Measurements from ENCODE around the gene TRIM44.

TRIM44 gene

DNA sequence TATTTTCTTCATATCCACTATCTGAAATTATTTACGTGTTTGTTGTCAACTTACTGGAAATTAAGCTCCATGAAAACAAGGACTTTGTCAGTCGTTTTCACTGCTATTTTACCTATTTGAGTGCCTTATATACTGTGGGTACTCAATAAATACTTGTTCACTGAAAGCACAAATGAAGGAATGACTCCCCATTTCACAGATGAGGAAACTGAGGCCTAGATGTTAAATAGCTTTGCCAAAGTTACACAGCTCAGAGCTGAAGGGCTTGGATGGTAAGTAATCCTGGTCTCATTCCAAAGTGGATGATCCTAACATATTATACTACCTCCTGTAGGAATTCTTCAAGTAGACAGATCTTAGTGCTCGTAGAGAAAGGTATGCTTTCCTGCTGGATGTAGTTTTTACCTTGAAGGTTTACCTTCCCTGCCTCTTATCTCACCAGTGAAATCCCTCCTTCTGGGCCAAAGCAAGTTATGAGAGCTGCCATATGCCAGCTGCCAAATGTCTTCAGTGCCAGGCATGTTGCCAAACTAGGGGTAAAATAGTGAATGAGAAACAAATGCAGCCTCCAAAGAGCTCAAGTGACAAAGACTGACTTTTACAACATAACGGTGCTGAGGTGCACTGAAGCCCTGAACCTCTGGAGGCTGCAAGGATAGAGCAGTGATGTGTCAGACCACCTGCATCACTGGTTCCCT is 129.7 kb downstream of the TRIM44 start:
- 100% methylated on average over 4 of the region's 4 CpGs for WGBS
- no peaks in the 10 kb centered on the region for H3K36me3 ChIP-seq (ENCODE audit: insufficient read depth, low read length)
- no peak overlapping the region for H3K4me3 ChIP-seq (ENCODE audit: low read length)
- H3K27me3 ChIP-seq (ENCODE audit: insufficient read depth, low read length) = no peaks in the 10 kb centered on the region
- H3K9me3 ChIP-seq (ENCODE audit: insufficient read depth, low read depth, low read length) = no peaks in the 10 kb centered on the region
- H3K27ac ChIP-seq (ENCODE audit: low read depth, low read length) = no peak overlapping the region
- no peak overlapping the region for H3K9ac ChIP-seq (ENCODE audit: low read depth, low read length)
- no peaks in the 10 kb centered on the region; the same call in 1 of the 2 replicates for H3K4me1 ChIP-seq (ENCODE audit: insufficient read depth, low read length)

- Histone ChIP-seq H3K4me3 (ENCODE audit: low read length) (no peak overlapping the region), H3K9me3 (ENCODE audit: insufficient read depth, low read depth, low read length) (no peaks in the 10 kb centered on the region), H3K9ac (ENCODE audit: low read depth, low read length) (no peak overlapping the region), H3K36me3 (ENCODE audit: insufficient read depth, low read length) (no peaks in the 10 kb centered on the region), H3K27me3 (ENCODE audit: insufficient read depth, low read length) (no peaks in the 10 kb centered on the region), H3K4me1 (ENCODE audit: insufficient read depth, low read length) (no peaks in the 10 kb centered on the region; the same call in 1 of the 2 replicates), H3K27ac (ENCODE audit: low read depth, low read length) (no peak overlapping the region)
- 99% methylated on average over 2 of the region's 2 CpGs for WGBS
Measured at GRCh38 chr11:35792846-35793192, 130.2 kb downstream of the TRIM44 start.

- H3K36me3 ChIP-seq (ENCODE audit: insufficient read depth, low read length) = no peaks in the 10 kb centered on the region
- WGBS = 100% methylated on average over 2 of the region's 2 CpGs
Measured at GRCh38 chr11:35794333-35794732, 131.8 kb downstream of the TRIM44 start.

DNA sequence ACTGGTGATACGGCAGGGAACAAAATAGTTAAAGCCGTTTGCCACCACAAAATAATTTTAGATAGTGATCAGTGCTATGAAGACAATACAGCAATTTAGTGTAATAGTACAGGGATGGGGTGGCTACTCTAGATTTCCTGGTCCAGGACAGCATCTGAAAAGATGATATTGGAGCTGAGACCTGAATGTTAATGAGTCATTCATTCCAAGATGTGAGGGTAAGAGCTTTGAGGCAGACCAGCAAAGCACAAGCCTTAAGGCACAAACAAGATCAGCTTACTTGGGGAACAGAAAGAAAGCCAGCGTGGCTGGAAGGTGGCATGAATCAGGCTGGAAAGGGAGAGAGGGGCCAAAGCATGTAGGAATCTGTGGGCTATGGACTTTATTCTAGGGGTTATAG is 132.3 kb downstream of the TRIM44 start:
- no peak overlapping the region for H3K4me3 ChIP-seq (ENCODE audit: low read length)
- WGBS = 95% methylated on average over 3 of the region's 3 CpGs

More at GRCh38 chr11:35794333-35794732, 131.8 kb downstream of the TRIM44 start:
- Histone ChIP-seq H3K4me1 (ENCODE audit: insufficient read depth, low read length) (no peaks in the 10 kb centered on the region; the same call in 1 of the 2 replicates), H3K4me3 (ENCODE audit: low read length) (no peak overlapping the region), H3K9ac (ENCODE audit: low read depth, low read length) (no peak overlapping the region), H3K27me3 (ENCODE audit: insufficient read depth, low read length) (no peaks in the 10 kb centered on the region), H3K27ac (ENCODE audit: low read depth, low read length) (no peak overlapping the region), H3K9me3 (ENCODE audit: insufficient read depth, low read depth, low read length) (no peaks in the 10 kb centered on the region)

GRCh38 chr11:35796562-35796961 is 134.0 kb downstream of the TRIM44 start:
- Histone ChIP-seq H3K27me3 (ENCODE audit: insufficient read depth, low read length) (no peaks in the 10 kb centered on the region), H3K36me3 (ENCODE audit: insufficient read depth, low read length) (no peaks in the 10 kb centered on the region), H3K4me3 (ENCODE audit: low read length) (no peak overlapping the region), H3K9ac (ENCODE audit: low read depth, low read length) (no peak overlapping the region), H3K9me3 (ENCODE audit: insufficient read depth, low read depth, low read length) (no peaks in the 10 kb centered on the region), H3K4me1 (ENCODE audit: insufficient read depth, low read length) (no peaks in the 10 kb centered on the region; the same call in 1 of the 2 replicates), H3K27ac (ENCODE audit: low read depth, low read length) (no peak overlapping the region)
- WGBS = 94% methylated on average over 3 of the region's 3 CpGs

More for the DNA sequence above, 132.3 kb downstream of the TRIM44 start:
- Histone ChIP-seq H3K4me1 (ENCODE audit: insufficient read depth, low read length) (no peaks in the 10 kb centered on the region; the same call in 1 of the 2 replicates), H3K27me3 (ENCODE audit: insufficient read depth, low read length) (no peaks in the 10 kb centered on the region), H3K36me3 (ENCODE audit: insufficient read depth, low read length) (no peaks in the 10 kb centered on the region), H3K9ac (ENCODE audit: low read depth, low read length) (no peak overlapping the region), H3K9me3 (ENCODE audit: insufficient read depth, low read depth, low read length) (no peaks in the 10 kb centered on the region), H3K27ac (ENCODE audit: low read depth, low read length) (no peak overlapping the region)

- Histone ChIP-seq H3K36me3 (ENCODE audit: insufficient read depth, low read length) (no peaks in the 10 kb centered on the region), H3K4me1 (ENCODE audit: insufficient read depth, low read length) (no peaks in the 10 kb centered on the region; the same call in 1 of the 2 replicates), H3K27me3 (ENCODE audit: insufficient read depth, low read length) (no peaks in the 10 kb centered on the region), H3K27ac (ENCODE audit: low read depth, low read length) (no peak overlapping the region), H3K4me3 (ENCODE audit: low read length) (no peak overlapping the region), H3K9me3 (ENCODE audit: insufficient read depth, low read depth, low read length) (no peaks in the 10 kb centered on the region), H3K9ac (ENCODE audit: low read depth, low read length) (no peak overlapping the region)
Measured at GRCh38 chr11:35798423-35798822, 135.8 kb downstream of the TRIM44 start.

- 96% methylated on average over 1 of the region's 1 CpG for WGBS
Measured at GRCh38 chr11:35798983-35799382, 136.4 kb downstream of the TRIM44 start.

DNA sequence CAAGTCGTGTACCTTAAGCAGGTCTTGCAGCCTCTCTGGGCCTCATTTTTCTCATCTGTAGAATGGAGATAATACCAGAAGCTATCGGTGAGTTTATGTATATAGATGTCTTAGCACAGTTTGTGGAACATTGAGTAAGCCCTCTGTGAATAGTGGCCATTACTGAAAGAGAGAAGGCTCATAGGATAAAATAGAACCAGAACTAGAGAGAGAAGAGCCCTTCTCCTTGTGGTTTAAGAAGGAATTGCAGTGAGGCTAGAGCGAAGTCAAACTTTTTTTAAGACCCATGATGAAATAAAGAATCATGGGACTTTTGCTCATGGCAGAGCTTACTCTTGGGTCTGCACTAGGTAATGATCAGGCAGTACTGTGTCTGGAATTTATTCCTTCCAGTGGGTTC is 137.1 kb downstream of the TRIM44 start:
- H3K4me1 ChIP-seq (ENCODE audit: insufficient read depth, low read length) = no peaks in the 10 kb centered on the region; the same call in 1 of the 2 replicates
- H3K4me3 ChIP-seq (ENCODE audit: low read length) = no peak overlapping the region
- H3K27me3 ChIP-seq (ENCODE audit: insufficient read depth, low read length) = no peaks in the 10 kb centered on the region
- no peak overlapping the region for H3K27ac ChIP-seq (ENCODE audit: low read depth, low read length)
- 94% methylated on average over 3 of the region's 3 CpGs for WGBS
- H3K9me3 ChIP-seq (ENCODE audit: insufficient read depth, low read depth, low read length) = no peaks in the 10 kb centered on the region
- H3K9ac ChIP-seq (ENCODE audit: low read depth, low read length) = no peak overlapping the region
- no peaks in the 10 kb centered on the region for H3K36me3 ChIP-seq (ENCODE audit: insufficient read depth, low read length)

More at GRCh38 chr11:35798983-35799382, 136.4 kb downstream of the TRIM44 start:
- Histone ChIP-seq H3K9me3 (ENCODE audit: insufficient read depth, low read depth, low read length) (no peaks in the 10 kb centered on the region), H3K4me1 (ENCODE audit: insufficient read depth, low read length) (no peaks in the 10 kb centered on the region; the same call in 1 of the 2 replicates), H3K27me3 (ENCODE audit: insufficient read depth, low read length) (no peaks in the 10 kb centered on the region), H3K4me3 (ENCODE audit: low read length) (no peak overlapping the region), H3K27ac (ENCODE audit: low read depth, low read length) (no peak overlapping the region), H3K9ac (ENCODE audit: low read depth, low read length) (no peak overlapping the region), H3K36me3 (ENCODE audit: insufficient read depth, low read length) (no peaks in the 10 kb centered on the region)

DNA sequence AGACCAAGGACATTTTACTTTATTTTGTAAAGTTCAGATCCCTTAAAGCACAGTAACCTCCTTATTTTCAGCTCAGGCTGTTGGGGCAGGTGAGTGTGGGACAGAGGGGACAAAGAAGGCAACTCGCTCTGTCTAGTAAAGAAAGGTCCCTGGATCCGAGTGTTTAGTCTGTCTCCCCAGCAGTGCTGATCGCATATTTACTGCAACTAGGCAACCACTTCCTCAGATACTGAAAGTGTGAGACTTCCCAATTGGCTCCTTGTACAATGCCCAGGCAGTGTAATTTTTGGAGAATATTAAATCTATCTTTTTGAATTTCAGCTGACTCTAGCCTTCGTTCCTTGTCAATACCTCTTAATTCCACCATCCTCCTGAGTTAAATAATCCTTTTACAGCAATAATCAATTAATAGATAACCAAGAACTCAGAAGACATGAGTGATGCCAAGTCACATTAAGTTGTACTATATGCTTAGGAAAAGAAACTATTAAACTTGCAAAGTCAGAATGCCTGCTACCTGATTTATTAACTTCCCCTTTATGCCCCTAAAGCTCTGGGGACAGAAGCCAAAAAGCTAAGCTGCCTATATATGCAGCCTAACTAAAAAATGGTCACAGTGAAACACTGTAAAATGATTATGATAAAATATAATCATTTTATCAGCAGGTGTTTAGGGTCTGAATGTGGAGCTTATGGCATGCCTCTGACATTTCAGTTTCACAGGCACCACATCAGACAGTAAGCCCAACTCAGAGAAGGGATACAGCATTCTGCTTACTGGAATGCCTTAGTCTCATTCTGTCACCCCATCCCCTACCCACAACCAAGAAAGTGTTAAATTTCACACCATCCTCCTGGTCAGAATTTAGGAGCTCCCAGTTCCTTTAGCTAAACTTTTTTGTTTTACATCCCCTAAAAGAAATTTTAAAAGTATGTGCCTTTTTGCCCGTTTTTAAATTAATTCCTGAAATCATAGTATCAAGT is 138.7 kb downstream of the TRIM44 start:
- H3K4me3 ChIP-seq (ENCODE audit: low read length) = no peak overlapping the region
- H3K36me3 ChIP-seq (ENCODE audit: insufficient read depth, low read length) = no peaks in the 10 kb centered on the region
- no peak overlapping the region for H3K9ac ChIP-seq (ENCODE audit: low read depth, low read length)
- WGBS = 92% methylated on average over 5 of the region's 5 CpGs
- no peaks in the 10 kb centered on the region for H3K27me3 ChIP-seq (ENCODE audit: insufficient read depth, low read length)
- no peaks in the 10 kb centered on the region; the same call in 1 of the 2 replicates for H3K4me1 ChIP-seq (ENCODE audit: insufficient read depth, low read length)
- no peak overlapping the region for H3K27ac ChIP-seq (ENCODE audit: low read depth, low read length)
- no peaks in the 10 kb centered on the region for H3K9me3 ChIP-seq (ENCODE audit: insufficient read depth, low read depth, low read length)

GRCh38 chr11:35802221-35802620 is 139.6 kb downstream of the TRIM44 start:
- Histone ChIP-seq H3K4me1 (ENCODE audit: insufficient read depth, low read length) (no peaks in the 10 kb centered on the region), H3K9ac (ENCODE audit: low read depth, low read length) (no peak overlapping the region), H3K27ac (ENCODE audit: low read depth, low read length) (no peak overlapping the region), H3K27me3 (ENCODE audit: insufficient read depth, low read length) (no peaks in the 10 kb centered on the region), H3K36me3 (ENCODE audit: insufficient read depth, low read length) (no peaks in the 10 kb centered on the region), H3K9me3 (ENCODE audit: insufficient read depth, low read depth, low read length) (no peaks in the 10 kb centered on the region), H3K4me3 (ENCODE audit: low read length) (no peak overlapping the region)
- WGBS = 94% methylated on average over 3 of the region's 3 CpGs

GRCh38 chr11:35802672-35803071 is 140.1 kb downstream of the TRIM44 start:
- Histone ChIP-seq H3K27ac (ENCODE audit: low read depth, low read length) (no peak overlapping the region), H3K27me3 (ENCODE audit: insufficient read depth, low read length) (no peaks in the 10 kb centered on the region), H3K4me1 (ENCODE audit: insufficient read depth, low read length) (no peaks in the 10 kb centered on the region), H3K36me3 (ENCODE audit: insufficient read depth, low read length) (no peaks in the 10 kb centered on the region), H3K4me3 (ENCODE audit: low read length) (no peak overlapping the region), H3K9me3 (ENCODE audit: insufficient read depth, low read depth, low read length) (no peaks in the 10 kb centered on the region), H3K9ac (ENCODE audit: low read depth, low read length) (no peak overlapping the region)
- 93% methylated on average over 3 of the region's 3 CpGs for WGBS

Data from HUES64 (cell line).